Astrocyte (in vitro differentiated cells and primary cell): Measurements from ENCODE around the gene SMIM10L2A.

Experiments used
- EZH2 ChIP-seq: IDR thresholded peaks from 2 replicates; pipeline ENCODE4 v1.6.1; 2012; ENCODE audit warnings: mild to moderate bottlenecking, low read length, inconsistent platforms; ENCODE audit not compliant: insufficient read depth
- TF ChIP-seq, protein P1 (sequence below): IDR thresholded peaks from 2 replicates; pipeline ENCODE4 v1.5.1; 2011; ENCODE audit warnings: low read depth, mild to moderate bottlenecking, inconsistent platforms, low read length, moderate library complexity; ENCODE audit not compliant: insufficient read depth

DNA sequence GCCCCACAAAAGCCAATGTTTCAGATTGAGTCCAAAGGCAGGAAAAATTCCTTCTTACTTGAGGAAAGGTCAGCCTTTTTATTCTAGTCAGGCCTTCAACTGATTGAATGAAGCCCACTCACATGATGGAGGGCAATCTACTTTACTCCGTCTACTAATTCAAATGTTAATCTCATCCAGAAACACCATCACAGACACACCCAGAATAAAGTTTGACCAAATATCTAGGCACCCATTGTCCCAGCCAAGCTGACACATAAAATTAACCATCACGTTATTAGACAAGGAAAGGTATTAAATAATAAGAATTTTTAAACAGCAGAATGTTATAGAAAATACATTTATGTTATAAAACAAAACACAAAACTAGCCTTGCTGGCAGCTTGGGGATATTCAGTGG is 32.9 kb upstream of the SMIM10L2A start:
- TF ChIP-seq, protein P1, sequence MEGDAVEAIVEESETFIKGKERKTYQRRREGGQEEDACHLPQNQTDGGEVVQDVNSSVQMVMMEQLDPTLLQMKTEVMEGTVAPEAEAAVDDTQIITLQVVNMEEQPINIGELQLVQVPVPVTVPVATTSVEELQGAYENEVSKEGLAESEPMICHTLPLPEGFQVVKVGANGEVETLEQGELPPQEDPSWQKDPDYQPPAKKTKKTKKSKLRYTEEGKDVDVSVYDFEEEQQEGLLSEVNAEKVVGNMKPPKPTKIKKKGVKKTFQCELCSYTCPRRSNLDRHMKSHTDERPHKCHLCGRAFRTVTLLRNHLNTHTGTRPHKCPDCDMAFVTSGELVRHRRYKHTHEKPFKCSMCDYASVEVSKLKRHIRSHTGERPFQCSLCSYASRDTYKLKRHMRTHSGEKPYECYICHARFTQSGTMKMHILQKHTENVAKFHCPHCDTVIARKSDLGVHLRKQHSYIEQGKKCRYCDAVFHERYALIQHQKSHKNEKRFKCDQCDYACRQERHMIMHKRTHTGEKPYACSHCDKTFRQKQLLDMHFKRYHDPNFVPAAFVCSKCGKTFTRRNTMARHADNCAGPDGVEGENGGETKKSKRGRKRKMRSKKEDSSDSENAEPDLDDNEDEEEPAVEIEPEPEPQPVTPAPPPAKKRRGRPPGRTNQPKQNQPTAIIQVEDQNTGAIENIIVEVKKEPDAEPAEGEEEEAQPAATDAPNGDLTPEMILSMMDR, result no peak
- TF ChIP-seq EZH2, result no peak
